NOMO-1 treated with DMSO at 0.1 percent for 48 hours (cell line): ENCODE measurements around the gene RAD51B.

ENCODE experiments used
- DNase-seq: peaks from one replicate; lab custom pipeline; 2025; ENCODE audit not compliant: unreplicated experiment; lab: John Stamatoyannopoulos, UW

The RAD51B gene

DNA sequence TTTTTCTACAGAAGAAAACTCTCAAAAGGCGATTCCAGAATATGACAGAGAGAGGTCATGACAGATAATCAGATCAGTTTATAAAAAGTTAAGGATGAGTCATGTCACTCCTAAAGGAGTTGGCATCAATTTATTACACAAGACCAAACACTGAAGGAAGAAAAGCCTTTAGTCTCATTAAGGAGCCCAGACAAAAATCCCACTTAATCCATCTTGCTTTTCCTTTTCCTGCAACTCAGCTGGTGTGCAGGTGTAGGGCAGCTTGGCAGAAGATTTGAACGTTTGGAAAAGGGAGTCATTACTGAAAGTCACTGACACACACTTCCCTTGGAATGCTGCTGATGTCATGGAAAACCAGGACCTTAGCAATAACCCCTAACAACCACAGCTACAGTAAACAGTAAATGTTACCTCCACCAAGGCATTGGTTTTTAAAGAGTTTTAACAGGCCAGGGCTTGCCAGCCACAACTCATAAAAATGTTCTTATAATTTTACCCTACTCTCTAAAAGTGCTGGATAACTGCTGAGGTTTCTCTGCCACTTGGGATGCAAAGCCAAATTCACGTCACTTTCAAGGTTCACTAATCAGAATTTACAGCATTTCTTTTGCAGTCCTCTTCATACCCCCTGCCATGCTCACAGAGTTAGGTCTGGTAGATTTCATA is 320.6 kb downstream of the RAD51B start:
- DNase-seq = no peak

GRCh38 chr14:68140806-68141205 is 321.2 kb downstream of the RAD51B start:
- DNase-seq = no peak

DNA sequence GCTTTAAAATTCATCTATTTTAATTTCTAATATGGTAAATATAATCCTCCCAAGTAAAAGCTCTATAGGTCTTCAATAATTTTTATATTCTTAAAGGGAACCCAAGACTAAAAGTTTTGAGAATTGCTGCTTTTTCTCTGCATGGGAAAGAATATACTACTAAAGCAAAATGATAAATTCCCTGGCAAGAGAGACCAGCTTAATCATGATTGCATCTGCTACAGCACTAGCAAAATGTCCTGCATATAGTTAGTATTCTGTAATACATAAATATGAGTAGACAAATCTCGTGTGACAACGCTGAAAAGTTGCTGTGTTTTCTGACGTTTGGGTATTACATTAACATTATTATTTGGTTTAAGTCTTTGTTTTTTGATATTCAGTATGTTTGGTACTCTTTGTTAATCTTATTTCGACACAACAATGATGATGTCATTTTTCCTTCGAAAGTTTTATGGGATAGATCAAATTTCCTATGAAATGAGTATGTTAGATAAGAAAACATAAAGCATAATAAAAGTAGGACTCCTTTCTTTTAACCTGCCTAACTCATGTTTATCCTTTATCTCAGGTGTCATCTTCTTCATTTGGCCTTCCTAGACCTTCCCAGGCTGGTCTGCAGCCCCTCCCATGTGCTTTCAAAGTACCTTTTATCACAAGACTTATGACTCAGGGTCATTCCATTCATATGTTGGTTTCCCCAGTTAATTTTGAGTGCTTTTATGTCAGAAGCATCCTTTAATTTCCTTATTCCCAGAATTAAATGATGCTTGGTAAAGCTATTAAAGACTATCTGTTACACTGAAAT is 321.9 kb downstream of the RAD51B start:
- no peak for DNase-seq

GRCh38 chr14:68143341-68143841 is 323.8 kb downstream of the RAD51B start:
- no peak for DNase-seq

GRCh38 chr14:68144051-68144681 is 324.6 kb downstream of the RAD51B start:
- no peak for DNase-seq

- no peak for DNase-seq
Measured at GRCh38 chr14:68145036-68145435, 325.5 kb downstream of the RAD51B start.

- no peak for DNase-seq
Measured at GRCh38 chr14:68145539-68145938, 326.0 kb downstream of the RAD51B start.

GRCh38 chr14:68146818-68147217 is 327.2 kb downstream of the RAD51B start:
- no peak for DNase-seq

DNA sequence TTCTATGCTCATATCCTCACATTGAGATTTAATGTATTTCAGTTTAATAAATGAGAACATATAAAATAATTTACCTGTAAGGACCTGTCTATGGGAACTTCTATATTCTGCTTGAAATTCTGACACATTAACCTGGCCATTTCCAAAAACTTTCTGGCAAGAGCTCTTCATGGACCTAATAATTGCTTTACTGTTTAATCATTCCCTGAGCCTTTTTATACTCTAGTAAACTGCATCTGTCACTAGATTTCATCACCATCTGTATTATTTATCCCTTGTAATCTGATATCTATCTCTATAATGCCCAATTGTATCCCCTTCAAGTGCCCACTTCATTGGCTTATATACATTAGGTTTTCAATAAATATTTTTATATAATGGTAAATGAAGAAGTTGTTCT is 327.7 kb downstream of the RAD51B start:
- no peak for DNase-seq

DNA sequence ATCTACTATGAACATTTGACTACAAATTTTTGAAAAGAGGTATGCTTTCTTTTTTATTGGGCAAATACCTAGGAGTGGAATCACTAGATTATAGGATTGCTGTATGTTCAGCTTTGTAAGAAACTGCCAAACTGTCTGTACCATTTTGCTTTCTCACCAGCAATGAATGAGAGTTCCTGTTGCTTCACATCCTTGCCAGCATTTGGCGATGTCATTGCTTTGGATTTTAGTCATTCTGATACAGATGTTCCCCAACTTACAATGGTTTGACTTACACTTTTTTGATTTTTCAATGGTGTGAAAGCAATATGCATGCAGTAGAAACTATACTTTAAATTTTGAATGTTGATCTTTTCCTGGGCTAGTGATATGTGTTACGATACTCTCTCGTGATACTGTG is 328.7 kb downstream of the RAD51B start:
- DNase-seq = no peak

DNA sequence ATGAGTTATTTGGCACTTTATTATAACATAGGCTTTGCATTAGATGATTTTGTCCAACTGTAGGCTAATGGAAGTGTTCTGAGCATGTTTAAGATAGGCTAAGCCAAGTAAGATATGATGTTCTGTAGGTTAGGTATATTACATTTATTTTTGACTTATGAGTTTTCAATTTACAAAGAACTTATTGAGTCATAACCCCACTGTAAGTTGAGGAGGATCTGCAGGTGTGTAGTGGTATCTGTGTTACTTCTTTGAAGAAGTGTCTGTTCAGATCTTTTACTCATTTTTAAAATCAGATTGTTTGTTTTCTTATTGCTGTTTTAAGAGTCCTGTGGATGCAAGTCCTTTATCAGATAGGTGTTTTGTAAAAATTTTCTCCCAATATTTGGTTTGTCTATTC is 329.2 kb downstream of the RAD51B start:
- no peak for DNase-seq

DNA sequence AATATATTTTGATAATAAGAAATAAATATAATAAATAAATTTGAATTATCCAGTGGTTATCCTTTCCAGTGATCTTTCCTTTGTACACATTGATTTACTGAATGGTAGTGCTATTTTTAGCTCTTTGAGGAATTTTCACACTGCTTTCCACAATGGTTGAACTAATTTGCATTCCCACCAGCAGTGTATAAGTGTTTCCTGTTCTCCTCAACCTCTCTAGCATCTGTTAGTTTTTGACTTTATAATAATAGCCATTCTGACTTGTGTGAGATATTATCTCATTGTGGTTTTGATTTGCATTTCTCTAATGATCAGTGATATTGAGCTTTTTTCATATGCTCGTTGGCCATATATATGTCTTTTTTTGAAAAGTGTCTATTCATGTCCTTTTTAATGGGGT is 333.7 kb downstream of the RAD51B start:
- no peak for DNase-seq

- DNase-seq = no peak
Measured at GRCh38 chr14:68154275-68154674, 334.7 kb downstream of the RAD51B start.

GRCh38 chr14:68157971-68158371 is 338.4 kb downstream of the RAD51B start:
- DNase-seq = no peak

DNA sequence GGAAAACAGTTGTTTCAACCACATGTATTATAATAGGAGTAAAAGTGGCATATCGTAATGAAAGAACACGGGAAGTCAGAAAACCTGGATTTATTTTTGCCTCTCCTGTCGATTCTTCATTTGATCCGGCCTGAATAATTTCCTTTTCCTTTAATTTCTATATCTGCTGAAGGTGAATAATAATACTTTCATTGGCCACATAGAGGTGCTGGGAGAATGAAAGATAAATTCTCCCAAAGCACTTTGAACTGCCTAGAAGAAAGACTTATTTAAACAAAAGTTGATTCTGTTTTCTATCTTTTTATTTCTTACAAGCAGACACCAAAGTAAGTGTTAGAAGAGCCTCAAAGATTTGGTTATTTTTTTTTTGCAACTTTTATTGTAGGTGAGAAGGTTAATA is 339.1 kb downstream of the RAD51B start:
- no peak for DNase-seq

GRCh38 chr14:68159701-68160633 is 340.4 kb downstream of the RAD51B start:
- DNase-seq = no peak

- DNase-seq = no peak
Measured at GRCh38 chr14:68160779-68161546, 341.4 kb downstream of the RAD51B start.

GRCh38 chr14:68162887-68163286 is 343.3 kb downstream of the RAD51B start:
- no peak for DNase-seq

GRCh38 chr14:68164711-68165113 is 345.1 kb downstream of the RAD51B start:
- no peak for DNase-seq

DNA sequence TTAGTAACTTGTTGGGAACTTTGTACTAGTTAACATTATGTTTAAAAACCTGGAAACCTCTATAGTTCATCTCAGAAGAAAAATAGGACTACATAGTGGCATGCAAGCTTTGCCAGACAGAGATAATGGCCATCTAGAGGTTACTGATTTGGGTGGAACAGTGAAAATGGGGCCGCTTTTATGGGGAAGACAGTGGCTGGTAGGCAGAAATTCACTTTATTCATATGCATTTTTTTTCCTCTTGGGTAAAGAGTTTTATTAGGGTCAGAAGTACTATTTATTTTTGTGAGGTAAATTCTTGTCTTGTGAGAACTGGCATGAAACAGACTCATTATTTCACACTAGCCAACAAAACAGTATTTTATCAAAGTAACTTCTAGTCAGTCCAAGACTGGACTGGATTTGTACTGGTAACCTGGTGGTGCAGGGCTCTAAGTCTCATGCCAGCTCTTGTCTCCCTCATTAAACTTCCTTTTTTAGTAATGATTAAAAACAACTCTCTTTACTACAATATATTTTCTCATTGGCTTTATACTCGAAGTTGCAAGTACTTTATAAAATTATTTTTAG is 345.8 kb downstream of the RAD51B start:
- DNase-seq = no peak
